GM12892 (cell line): ENCODE data around the gene CDKAL1.
"Not testable (repeated sequence)": the region's sequence is repeated elsewhere in the genome, so short reads cannot be mapped to it uniquely, and the experiment has no call there.

Source experiments
- DNase-seq: peaks from one replicate; pipeline ENCODE4 v3.0.0; 2011; ENCODE audit not compliant: insufficient read length
- FAIRE-seq: peaks from 2 replicates; lab custom pipeline; 2011; peaks lifted over from hg19 to GRCh38; lab: Jason Lieb, UNC
- POLR2A ChIP-seq: IDR thresholded peaks from 2 replicates; pipeline ENCODE4 v1.6.1; 2011; ENCODE audit warnings: low read depth, low read length, control low read depth
- POLR2AphosphoS5 ChIP-seq: IDR thresholded peaks from 2 replicates; pipeline ENCODE4 v1.6.1; 2011; ENCODE audit warnings: low read depth, low read length, control low read depth
- TAF1 ChIP-seq: IDR thresholded peaks from 2 replicates; pipeline ENCODE4 v1.6.1; 2011; ENCODE audit warnings: low read depth, mild to moderate bottlenecking, control low read depth, low read length, borderline replicate concordance

CDKAL1 gene

DNA sequence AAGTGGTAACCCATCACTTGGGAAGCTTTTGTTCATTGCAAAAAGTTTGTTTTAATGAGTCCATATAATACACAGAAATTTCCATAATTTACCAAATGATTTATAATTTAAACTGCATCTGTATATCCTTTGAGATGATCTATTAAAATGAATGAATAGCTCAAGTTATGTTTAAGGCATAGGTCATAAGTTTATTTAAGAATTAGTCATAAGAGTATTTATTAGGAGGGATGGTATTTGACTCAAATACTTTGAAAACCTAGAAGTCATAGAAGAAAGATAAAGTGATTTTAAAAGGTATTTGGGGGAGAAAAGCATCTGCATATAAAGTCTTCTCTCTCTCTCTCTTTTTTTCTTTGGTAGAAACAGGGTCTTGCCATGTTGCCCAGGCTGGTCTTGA, 388.5 kb downstream of the CDKAL1 start:
- DNase-seq (no peak), FAIRE-seq (no peak)
- TF ChIP-seq TAF1 (no peak), POLR2A (no peak), POLR2AphosphoS5 (no peak)

DNA sequence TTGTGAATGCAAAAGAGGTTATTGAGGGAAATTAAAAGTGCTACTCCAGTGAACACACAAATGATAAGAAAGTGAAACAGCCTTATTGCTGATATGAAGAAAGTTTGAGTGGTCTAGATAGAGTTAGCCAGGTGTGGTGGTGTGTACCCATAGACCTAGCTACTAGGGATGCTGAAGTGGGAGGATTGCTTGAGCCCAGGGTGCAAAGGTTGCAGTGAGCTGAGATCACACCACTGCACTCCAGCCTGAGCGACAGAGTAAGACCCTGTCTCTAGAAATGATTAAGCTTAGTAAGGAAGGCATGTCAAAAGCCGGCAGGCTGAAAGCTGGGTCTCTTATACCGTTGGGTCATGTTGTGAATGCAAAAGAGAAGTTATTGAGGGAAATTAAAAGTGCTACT, 389.8 kb downstream of the CDKAL1 start:
- DNase-seq, FAIRE-seq: not testable (repeated sequence)

DNA sequence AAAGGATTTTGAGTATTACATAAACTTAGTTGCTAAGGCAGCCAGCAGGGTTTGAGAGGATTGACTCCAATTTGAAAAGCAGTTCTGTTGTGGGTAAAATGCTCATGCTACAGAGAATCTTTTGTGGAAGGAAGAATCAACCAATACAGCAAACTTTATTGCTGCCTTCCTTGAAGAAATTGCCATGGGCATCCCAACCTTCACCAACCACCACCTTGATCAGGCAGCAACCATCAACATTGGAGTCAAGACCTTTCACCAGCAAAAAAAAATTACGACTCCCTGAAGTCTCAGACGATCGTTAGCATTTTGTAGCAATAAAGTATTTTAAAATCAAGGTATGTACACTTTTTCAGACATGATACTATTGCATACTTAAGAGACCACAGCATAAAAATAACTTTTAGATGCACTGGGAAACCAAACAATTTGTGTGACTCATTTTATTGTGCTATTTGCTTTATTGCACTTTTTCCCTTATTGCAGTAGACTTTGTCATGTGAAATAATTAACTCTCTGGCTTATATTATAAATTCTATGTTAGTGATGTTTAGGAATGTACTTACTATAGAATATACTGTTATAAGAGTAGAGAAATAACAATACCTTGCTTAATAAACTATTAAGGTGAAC, 390.8 kb downstream of the CDKAL1 start:
- FAIRE-seq (no peak), DNase-seq (no peak)
- TF ChIP-seq POLR2A (no peak), POLR2AphosphoS5 (no peak), TAF1 (no peak)

DNA sequence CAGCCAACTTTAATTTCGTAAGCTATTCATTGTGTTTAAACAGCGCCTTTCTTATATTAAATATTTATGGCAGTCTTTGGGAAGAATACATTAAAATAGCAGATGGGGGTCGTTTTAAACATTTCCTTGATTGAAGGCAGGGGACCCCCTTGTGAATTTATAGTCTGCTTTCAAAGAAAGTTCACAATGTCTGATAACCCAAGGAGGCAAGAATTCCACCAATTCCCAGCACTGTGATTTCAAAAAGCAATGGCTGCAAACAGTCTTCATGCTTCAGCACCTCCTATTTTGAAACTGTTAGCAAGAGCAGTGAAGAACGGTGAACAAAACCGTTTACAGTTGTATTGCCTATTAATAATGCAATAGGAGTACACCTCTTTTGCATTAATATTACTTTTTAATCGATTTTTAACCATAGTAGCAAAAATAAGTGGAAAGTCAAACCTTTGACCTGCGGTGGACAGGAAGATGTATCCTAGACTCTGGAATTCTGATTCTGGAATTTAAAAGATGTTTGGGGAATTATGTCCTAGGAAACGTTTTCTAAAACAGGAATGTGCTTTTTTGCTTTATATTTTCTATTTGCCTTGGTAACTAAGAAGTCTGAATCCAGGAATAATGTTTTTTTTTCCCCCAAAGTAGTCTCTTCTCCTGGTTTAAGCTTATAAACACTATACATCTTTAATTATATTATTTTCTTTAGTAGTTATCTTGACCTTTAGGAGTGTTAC, 393.0 kb downstream of the CDKAL1 start:
- FAIRE-seq (no peak), DNase-seq (no peak)
- TF ChIP-seq POLR2A, result no peak
- TF ChIP-seq TAF1, result no peak
- no peak for TF ChIP-seq POLR2AphosphoS5

DNA sequence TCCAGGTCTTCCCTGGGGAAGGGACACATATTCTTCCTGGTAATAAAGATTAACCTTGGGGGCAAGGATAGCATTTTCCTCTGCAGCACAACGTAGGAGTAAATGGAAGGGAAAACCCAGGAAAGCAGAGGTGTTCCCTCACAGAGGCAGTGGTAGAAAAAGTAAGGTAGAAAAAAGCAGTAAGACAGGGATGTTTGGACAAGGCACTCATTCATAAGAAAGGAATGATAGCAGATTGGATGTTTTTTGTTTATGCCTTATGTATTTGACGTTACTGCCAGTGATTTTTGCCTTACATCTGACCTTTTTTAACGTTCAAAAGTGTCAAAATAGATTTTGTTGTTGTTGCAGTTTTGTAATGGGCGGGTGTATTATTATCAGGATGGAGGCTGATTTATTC, 395.0 kb downstream of the CDKAL1 start:
- DNase-seq, result no peak
- TF ChIP-seq POLR2AphosphoS5 (no peak), POLR2A (no peak), TAF1 (no peak)
- FAIRE-seq, result no peak

DNA sequence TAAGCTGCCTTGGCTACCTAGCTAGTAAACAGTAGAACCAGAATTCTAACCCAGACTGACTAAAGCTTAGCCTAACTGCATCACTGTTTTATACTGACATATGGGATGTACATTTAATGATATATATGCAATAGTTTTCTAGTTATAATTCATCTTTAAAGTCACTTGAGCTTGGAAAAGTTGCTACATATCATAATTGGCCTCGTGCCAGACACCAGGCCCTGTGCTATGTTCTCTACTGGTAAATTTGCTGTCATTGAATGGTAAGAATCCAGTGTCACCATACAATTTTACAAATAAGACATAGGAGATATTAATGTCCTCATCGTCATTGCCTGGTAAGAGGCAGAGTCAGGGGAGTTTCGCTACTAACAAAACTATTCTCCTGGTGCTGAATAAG, 396.8 kb downstream of the CDKAL1 start:
- no peak for DNase-seq
- no peak for FAIRE-seq
- TF ChIP-seq POLR2AphosphoS5, result no peak

DNA sequence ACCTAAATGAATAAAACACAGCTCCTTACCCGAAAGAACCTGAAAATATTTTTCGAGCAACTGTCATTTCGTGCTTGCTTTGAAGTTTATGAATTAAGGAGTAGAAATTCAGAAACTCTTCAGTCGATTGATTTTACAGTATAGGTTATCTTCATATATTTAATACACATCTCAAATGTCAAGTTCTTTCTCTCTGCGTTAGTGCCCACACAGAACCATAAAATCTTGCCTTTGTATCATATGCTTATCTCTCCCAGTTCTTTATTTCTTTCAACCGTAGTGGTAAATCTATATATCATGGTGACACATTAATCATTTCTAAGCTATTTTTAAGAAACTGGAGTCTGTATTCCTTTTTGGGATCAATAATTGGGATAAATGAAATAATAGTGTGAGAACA, 397.5 kb downstream of the CDKAL1 start:
- FAIRE-seq, result no peak
- no peak for TF ChIP-seq TAF1
- no peak for TF ChIP-seq POLR2A
- no peak for TF ChIP-seq POLR2AphosphoS5
- DNase-seq, result no peak

DNA sequence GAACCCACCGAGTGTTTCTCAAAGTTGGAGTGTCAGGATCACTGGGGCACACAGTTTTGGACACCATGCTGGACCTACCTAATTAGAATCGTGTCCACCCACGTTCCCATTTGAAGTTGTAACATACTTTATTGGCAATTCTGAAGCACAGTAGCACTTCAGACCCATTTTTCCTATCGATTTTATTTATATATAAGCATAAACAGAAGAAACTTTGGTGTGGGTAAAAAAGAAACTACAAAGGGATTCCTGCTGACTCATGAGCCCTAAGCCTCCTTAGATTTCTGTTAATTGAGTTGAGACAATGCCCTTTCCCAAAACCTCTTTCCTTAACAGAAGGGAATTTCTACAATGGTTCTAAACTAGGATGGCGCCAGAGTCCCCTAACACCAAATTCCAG, 398.0 kb downstream of the CDKAL1 start:
- TF ChIP-seq POLR2A, result no peak
- no peak for TF ChIP-seq TAF1
- no peak for TF ChIP-seq POLR2AphosphoS5
- FAIRE-seq (no peak), DNase-seq (no peak)

DNA sequence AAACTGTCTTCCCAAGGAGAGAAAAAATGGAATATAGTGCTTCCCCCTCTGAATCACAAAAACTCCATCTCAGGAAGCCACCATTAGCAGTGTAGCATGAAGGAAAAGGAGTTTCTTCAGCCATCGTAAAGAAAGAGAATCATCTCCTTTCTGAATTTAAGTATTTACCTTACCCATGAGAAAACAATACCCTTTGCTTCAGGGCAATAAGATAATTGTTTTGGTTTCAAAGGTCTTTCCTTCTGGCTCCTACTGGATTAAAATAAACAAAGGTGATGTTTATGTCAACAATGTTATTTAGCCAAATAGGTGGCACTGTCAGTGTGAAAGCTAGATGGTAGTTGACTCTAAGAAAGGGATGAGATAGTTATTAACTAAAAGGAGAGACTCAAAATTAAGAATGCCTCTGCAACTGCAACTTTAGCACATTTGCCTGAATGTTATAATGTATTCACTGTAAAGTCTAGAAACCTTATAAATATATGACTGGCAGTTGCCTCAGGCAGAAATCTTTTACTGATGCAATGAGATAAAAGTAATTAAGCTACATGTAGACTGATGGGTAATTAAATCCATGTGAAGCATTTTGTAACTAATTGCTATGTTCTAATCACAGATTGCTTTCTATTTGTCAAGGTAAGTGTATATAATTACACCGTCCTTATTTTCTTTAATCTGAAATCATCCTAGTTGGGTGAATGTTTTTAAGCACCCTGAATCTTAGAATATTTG, 399.0 kb downstream of the CDKAL1 start:
- DNase-seq (no peak), FAIRE-seq (no peak)
- no peak for TF ChIP-seq POLR2AphosphoS5
- no peak for TF ChIP-seq POLR2A
- TF ChIP-seq TAF1, result no peak

DNA sequence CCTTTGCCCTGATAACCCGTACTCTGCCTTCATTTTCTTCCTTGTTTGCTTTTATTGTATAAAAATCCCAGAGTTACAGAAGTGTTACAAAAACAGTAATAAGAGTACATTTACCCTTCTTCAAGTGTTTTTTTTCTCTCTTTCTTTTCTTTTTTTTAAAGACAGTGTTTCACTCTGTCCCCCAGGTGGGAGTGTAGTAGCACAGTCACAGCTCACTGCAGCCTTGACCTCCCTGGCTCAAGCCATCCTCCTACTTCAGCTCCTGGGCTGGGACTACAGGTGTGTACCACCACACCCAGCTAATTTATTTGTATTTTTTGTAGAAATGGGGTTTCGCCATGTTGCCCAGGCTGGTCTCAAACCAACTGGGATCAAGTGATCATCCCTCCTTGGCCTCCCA, 402.7 kb downstream of the CDKAL1 start:
- no peak for DNase-seq
- TF ChIP-seq POLR2A (no peak), POLR2AphosphoS5 (no peak), TAF1 (no peak)
- FAIRE-seq, result no peak

DNA sequence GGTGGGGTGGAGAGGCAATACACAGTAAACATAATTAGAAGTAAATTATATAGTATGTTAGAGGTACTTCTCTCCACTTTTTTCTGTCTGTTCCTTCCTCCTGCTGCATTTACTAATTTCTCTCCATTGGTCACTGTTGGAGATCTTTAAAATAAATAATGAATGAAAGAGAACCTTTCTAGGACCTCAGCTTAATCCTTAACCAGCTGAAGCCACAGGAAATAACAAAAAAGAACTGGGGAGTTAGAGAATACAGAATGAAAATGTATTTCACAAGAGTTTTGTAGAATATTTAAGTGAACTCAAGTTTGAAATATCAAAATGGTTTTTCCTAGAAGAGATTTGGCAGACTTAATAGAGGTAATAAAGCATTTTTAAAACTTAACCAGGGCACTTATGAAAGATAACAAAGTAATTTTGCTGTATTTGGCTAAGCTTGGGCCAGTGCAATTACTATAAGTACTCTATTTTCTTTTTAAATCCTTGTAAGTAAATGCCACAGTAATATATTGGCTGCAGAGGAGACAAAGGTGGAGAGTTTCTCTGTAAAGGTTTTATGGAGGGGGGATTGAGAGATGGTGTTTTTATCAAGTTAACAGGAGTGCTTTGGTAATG, 405.0 kb downstream of the CDKAL1 start:
- FAIRE-seq, result no peak

DNA sequence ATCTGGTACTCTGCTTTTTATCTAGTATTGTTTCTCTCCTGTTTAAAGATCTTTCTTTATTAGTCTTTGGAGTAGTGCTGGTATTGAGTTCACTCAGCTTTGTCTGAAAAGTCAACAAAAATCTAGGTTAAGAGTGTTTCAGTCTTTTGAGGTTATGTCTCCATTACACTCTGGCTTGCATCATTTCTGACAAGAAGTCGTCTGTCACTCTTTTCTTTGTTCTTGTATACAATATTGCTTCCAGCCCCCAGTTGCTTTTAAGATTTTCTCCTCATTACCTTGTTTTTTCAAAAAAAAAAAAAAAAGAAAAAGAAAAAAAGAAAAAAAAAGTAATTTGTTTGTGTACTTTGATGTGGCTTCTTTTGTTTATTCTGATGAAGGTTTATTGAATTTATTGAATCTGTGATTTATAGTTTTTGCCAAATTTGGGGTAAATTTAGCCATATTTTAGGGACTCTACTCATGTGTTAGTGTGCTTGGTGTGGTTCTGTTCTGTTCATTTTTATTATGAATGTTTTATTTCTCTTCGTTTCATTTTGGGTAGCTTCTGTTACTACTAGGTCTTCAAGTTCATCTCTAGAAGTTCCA, 408.9 kb downstream of the CDKAL1 start:
- FAIRE-seq (no peak), DNase-seq (no peak)
- TF ChIP-seq POLR2AphosphoS5, result no peak

More for the DNA sequence above, 405.0 kb downstream of the CDKAL1 start:
- TF ChIP-seq POLR2AphosphoS5, result no peak
- no peak for TF ChIP-seq TAF1
- TF ChIP-seq POLR2A, result no peak
- DNase-seq, result no peak
